Measurements from ENCODE around the gene SCN2B. TPM values are rescaled to one million over a fixed set of nuclear protein-coding genes. Genes with fewer than 3 reads are reported as not detected.

The SCN2B gene
- total RNA-seq, 1 donor from 2014 or later: 0.40 TPM

DNA sequence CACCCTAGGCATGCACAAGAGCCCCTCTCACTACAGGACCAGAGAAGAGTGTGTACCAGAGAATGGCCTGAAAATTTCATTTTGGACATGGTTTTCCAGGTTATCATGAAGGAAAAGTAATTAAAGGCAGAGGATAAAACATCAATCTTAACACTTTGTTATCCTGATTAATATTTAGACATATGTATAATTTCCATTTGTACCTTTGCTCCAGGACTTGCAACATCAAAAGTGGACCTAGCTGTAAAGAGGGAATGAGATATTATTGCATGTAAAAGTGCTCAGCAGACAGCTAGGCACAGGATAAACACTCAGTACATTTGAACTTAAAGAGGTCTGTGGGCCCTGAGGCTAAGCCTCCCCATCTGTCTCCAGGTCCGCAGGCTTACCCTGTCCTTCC is 21.8 kb downstream of the SCN2B start:
- Mint-ChIP-seq H3K9me3 (no peaks in the 10 kb centered on the region), H3K27ac (ENCODE audit: unreplicated experiment) (no peak overlapping the region), H3K4me3 (peak overlapping the region; percentile 86), H3K27me3 (ENCODE audit: low read depth) (peaks cover 99% of the 10 kb centered on the region), H3K36me3 (ENCODE audit: low read depth) (no peaks in the 10 kb centered on the region), H3K4me1 (peaks cover 9% of the 10 kb centered on the region)
- DNase-seq (ENCODE audit: low read depth, low spot score): no peak
- TF ChIP-seq, protein P1, sequence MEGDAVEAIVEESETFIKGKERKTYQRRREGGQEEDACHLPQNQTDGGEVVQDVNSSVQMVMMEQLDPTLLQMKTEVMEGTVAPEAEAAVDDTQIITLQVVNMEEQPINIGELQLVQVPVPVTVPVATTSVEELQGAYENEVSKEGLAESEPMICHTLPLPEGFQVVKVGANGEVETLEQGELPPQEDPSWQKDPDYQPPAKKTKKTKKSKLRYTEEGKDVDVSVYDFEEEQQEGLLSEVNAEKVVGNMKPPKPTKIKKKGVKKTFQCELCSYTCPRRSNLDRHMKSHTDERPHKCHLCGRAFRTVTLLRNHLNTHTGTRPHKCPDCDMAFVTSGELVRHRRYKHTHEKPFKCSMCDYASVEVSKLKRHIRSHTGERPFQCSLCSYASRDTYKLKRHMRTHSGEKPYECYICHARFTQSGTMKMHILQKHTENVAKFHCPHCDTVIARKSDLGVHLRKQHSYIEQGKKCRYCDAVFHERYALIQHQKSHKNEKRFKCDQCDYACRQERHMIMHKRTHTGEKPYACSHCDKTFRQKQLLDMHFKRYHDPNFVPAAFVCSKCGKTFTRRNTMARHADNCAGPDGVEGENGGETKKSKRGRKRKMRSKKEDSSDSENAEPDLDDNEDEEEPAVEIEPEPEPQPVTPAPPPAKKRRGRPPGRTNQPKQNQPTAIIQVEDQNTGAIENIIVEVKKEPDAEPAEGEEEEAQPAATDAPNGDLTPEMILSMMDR (conservative IDR thresholded peaks at IDR 0.05): no peak

DNA sequence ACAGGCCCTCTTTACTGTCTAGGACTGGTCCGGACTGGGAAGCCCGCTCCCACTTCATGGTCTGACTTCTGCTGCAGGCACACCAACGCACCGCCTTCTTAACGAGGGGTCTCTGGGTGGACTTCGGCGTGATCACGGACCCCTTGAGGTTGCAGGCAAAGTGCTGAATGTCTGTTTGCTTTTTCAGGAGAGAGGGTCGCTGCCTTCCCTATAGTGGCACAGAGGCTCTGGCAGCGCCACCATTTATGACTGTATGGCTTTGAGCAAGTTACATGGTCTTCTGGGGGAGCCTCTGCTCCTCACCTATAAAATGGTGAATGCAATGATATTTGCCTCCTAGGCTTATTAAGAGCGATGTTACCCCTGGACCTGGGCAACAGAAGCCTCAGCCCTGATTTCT is 22.5 kb downstream of the SCN2B start:
- Mint-ChIP-seq H3K27me3 (ENCODE audit: low read depth) (peaks cover 99% of the 10 kb centered on the region), H3K4me3 (peak overlapping the region; percentile 86), H3K27ac (ENCODE audit: unreplicated experiment) (no peak overlapping the region), H3K4me1 (peaks cover 9% of the 10 kb centered on the region), H3K36me3 (ENCODE audit: low read depth) (no peaks in the 10 kb centered on the region), H3K9me3 (no peaks in the 10 kb centered on the region)
- TF ChIP-seq, protein P1 (conservative IDR thresholded peaks at IDR 0.05): no peak
- DNase-seq (ENCODE audit: low read depth, low spot score): no peak

DNA sequence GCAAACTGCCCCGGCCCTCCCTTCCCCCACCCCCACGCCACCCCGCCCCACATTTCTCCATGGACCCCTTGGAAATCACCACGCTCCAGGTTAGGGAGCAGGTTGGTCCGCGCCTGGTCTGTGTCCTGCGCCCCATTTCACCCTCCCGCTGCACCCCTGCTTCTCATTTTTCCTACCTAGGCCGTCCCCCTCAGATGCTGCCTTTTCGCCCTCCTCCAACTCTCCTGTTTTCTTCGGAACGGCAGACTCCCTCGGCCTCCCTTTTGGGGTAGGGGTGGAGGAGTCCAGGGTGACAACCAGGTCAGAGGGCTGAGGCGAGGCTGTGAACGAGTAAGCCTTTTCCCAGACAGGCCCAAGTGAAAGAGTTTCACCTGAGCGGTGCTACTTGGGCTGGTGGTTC is 22.9 kb downstream of the SCN2B start:
- DNase-seq (ENCODE audit: low read depth, low spot score): no peak
- H3K9me3 Mint-ChIP-seq: no peaks in the 10 kb centered on the region
- H3K4me1 Mint-ChIP-seq: peaks cover 9% of the 10 kb centered on the region
- no peak overlapping the region for H3K27ac Mint-ChIP-seq (ENCODE audit: unreplicated experiment)
- peaks cover 99% of the 10 kb centered on the region for H3K27me3 Mint-ChIP-seq (ENCODE audit: low read depth)
- no peaks in the 10 kb centered on the region for H3K36me3 Mint-ChIP-seq (ENCODE audit: low read depth)
- peak overlapping the region; percentile 86 for H3K4me3 Mint-ChIP-seq
- TF ChIP-seq, protein P1 (conservative IDR thresholded peaks at IDR 0.05): no peak

DNA sequence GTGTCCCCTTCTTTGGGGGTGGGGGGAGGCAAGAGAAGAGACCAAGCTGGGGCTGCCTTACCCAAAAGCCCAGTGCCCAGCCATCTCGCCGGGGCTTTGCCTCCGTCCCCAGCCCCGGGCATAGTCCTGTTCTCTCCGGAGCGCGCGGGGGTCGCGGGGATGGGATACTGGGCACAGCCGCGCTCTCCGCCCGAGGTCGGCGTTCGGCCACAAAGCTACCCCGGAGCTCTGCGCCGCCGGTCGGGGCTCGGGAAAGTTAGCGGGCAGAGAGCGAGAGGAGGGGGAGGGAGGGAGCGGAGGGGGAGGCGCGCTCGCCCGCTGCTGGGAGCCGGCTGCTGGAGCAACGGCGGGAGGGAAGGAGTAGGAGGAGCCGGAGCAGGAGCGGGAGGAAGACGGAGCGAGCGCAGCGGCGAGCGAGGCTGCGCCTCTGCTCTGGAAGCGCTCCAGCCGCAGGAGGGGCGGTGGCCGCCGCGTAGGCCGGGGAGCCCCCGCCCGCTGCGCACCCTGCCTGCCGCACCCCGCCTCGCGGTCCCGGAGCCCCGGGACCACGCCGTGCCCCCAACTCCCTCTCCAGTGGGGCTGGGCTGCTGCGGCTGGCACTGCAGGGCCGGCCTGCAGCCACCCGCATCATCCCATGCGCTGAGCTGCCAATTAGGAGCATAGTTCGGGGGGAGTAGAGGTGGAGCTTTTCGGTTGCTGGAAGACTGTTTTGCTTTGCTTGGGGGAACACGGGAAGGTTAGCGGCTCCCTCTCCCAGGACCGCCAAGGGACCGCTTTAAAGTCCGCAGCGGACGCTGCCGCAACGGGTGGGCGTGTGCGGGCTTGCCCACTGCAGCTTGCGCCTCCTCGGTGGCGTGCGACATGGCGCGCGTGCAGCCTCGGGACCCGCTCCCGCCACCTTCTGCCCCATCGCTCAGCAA is 23.6 kb downstream of the SCN2B start, which contains the start of gene SCN4B:
Gene SCN4B, minus strand, starts transcription at position 272 of the 920 bp plus-strand sequence. Its CDS starts 150 bp downstream, at position 122.
- peaks cover 9% of the 10 kb centered on the region for H3K4me1 Mint-ChIP-seq
- TF ChIP-seq, protein P1 (conservative IDR thresholded peaks at IDR 0.05): no peak
- no peaks in the 10 kb centered on the region for H3K9me3 Mint-ChIP-seq
- H3K27ac Mint-ChIP-seq (ENCODE audit: unreplicated experiment): no peak within 1 kb of the TSS
- peak; percentile 61 for DNase-seq (ENCODE audit: low read depth, low spot score)
- H3K36me3 Mint-ChIP-seq (ENCODE audit: low read depth): no peaks in the 10 kb centered on the region
- peaks cover 99% of the 10 kb centered on the region for H3K27me3 Mint-ChIP-seq (ENCODE audit: low read depth)
- peak within 1 kb of the TSS; percentile 86 for H3K4me3 Mint-ChIP-seq

DNA sequence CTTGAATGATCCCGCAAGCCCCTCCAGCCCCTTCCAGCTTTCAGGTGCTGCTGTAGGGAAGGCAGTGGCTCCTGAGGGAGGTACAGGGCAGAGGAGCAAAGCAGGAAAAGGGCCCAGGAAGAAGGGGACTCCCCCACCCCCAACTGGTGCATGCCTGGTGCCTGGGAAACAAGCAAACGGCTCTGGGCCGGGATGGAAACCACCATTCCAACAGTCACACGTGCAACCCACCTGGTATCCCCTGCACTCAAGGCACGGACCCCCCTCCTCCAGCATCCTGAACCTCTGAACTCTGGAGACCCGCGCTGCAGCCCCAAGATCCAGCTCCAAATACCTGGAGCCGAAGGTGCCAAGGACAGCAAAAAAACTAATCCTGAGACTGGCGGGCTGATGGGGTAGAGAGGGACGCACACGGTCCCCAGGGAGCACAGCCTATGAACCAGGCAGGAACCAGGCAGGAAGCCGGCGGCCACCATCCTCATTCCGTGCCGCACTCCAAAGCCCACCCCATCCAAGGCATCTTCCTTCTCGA is 24.4 kb downstream of the SCN2B start:
- Mint-ChIP-seq H3K4me3 (peak overlapping the region; percentile 81), H3K27ac (ENCODE audit: unreplicated experiment) (no peak overlapping the region), H3K36me3 (ENCODE audit: low read depth) (no peaks in the 10 kb centered on the region), H3K9me3 (no peaks in the 10 kb centered on the region), H3K4me1 (peaks cover 14% of the 10 kb centered on the region), H3K27me3 (ENCODE audit: low read depth) (peaks cover 99% of the 10 kb centered on the region)
- TF ChIP-seq, protein P1 (conservative IDR thresholded peaks at IDR 0.05): no peak
- no peak for DNase-seq (ENCODE audit: low read depth, low spot score)
